ENCODE measurements around the gene RABGAP1L.

RABGAP1L gene

GRCh38 chr1:174764191-174764590 lies 604.9 kb downstream of the RABGAP1L start:
- TF ChIP-seq EZH2 (IDR thresholded peaks at IDR 0.05) (no peak), POLR2AphosphoS5 (IDR thresholded peaks at IDR 0.05; ENCODE audit: borderline replicate concordance, low read depth, low read length) (no peak), FOXP2 (optimal IDR thresholded peaks at IDR 0.05; ENCODE audit: control extremely low read depth, extremely low read length, insufficient read depth) (no peak)

DNA sequence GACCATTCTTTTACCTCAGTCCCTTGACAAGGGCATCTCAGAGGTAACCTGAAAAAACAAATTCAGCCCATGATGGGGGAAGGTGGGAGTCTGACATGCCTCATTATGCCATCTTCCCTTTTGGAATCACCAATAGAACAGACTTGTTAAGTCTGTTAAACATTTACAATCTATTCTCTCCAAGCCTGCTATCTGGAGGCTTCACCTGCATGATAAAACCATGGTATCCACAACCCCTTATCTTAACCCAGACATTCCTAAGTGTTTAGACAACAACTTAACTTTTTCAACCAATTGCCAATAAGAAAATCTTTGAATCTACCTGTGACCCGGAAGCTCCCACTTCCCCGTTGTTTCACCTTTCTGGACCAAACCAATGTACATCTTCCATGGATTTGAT lies 607.4 kb downstream of the RABGAP1L start:
- TF ChIP-seq EZH2 (IDR thresholded peaks at IDR 0.05) (no peak), POLR2AphosphoS5 (IDR thresholded peaks at IDR 0.05; ENCODE audit: borderline replicate concordance, low read depth, low read length) (no peak), FOXP2 (optimal IDR thresholded peaks at IDR 0.05; ENCODE audit: control extremely low read depth, extremely low read length, insufficient read depth) (no peak)
- Histone ChIP-seq H3K36me3 (ENCODE audit: insufficient read depth, low read length) (no peaks in the 10 kb centered on the region), H3K9me3 (ENCODE audit: low read depth, low read length) (no peaks in the 10 kb centered on the region), H3K9ac (ENCODE audit: insufficient read length) (no peak overlapping the region), H3K4me3 (no peak overlapping the region), H3K27ac (no peak overlapping the region)
- no peak for DNase-seq (ENCODE audit: low read depth, low spot score)

More at GRCh38 chr1:174764191-174764590, 604.9 kb downstream of the RABGAP1L start:
- H3K4me3 ChIP-seq: no peak overlapping the region
- no peaks in the 10 kb centered on the region for H3K9me3 ChIP-seq (ENCODE audit: low read depth, low read length)
- DNase-seq (ENCODE audit: low read depth, low spot score): no peak
- no peak overlapping the region for H3K27ac ChIP-seq
- no peak overlapping the region for H3K9ac ChIP-seq (ENCODE audit: insufficient read length)
- H3K36me3 ChIP-seq (ENCODE audit: insufficient read depth, low read length): no peaks in the 10 kb centered on the region

GRCh38 chr1:174768516-174768915 lies 609.2 kb downstream of the RABGAP1L start:
- H3K4me3 ChIP-seq: no peak overlapping the region
- H3K9ac ChIP-seq (ENCODE audit: insufficient read length): no peak overlapping the region
- no peak for DNase-seq (ENCODE audit: low read depth, low spot score)
- TF ChIP-seq POLR2AphosphoS5 (IDR thresholded peaks at IDR 0.05; ENCODE audit: borderline replicate concordance, low read depth, low read length): no peak
- TF ChIP-seq EZH2 (IDR thresholded peaks at IDR 0.05): no peak
- no peak for TF ChIP-seq FOXP2 (optimal IDR thresholded peaks at IDR 0.05; ENCODE audit: control extremely low read depth, extremely low read length, insufficient read depth)
- no peak overlapping the region for H3K27ac ChIP-seq
- H3K9me3 ChIP-seq (ENCODE audit: low read depth, low read length): no peaks in the 10 kb centered on the region
- no peaks in the 10 kb centered on the region for H3K36me3 ChIP-seq (ENCODE audit: insufficient read depth, low read length)

- Histone ChIP-seq H3K36me3 (ENCODE audit: insufficient read depth, low read length) (no peaks in the 10 kb centered on the region), H3K4me3 (no peak overlapping the region), H3K9me3 (ENCODE audit: low read depth, low read length) (no peaks in the 10 kb centered on the region), H3K27ac (no peak overlapping the region), H3K9ac (ENCODE audit: insufficient read length) (no peak overlapping the region)
- DNase-seq (ENCODE audit: low read depth, low spot score): no peak
- TF ChIP-seq POLR2AphosphoS5 (IDR thresholded peaks at IDR 0.05; ENCODE audit: borderline replicate concordance, low read depth, low read length) (no peak), FOXP2 (optimal IDR thresholded peaks at IDR 0.05; ENCODE audit: control extremely low read depth, extremely low read length, insufficient read depth) (no peak), EZH2 (IDR thresholded peaks at IDR 0.05) (no peak)
Observed at GRCh38 chr1:174768949-174769348, 609.6 kb downstream of the RABGAP1L start.

DNA sequence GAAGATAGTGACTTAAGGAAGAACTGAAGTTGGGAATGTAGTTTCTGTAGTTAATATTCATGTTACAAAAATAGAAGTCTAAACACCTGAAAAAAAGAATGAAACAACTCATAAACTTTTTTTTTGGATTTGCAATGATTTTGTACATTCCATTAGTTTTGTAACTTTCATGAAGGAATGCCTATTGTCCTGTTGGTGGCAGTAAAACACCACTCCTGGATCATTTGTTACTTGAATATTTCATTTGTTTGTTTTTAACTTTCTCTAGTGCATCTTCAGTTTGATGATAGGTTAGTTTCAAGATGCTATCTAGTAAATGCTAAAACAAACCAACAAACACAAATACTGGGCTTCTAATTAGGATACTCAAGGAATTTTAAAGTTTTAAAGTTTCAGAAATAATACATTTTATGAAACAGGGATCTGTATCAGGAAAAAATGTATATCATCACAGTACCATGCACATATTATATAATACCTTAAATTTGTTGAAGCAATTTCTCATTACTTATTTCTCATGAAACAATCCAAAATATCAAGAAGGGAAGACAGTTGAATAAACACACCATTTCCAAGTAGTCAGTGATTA lies 610.7 kb downstream of the RABGAP1L start:
- H3K4me3 ChIP-seq: no peak overlapping the region
- no peak overlapping the region for H3K9ac ChIP-seq (ENCODE audit: insufficient read length)
- H3K9me3 ChIP-seq (ENCODE audit: low read depth, low read length): no peaks in the 10 kb centered on the region
- no peaks in the 10 kb centered on the region for H3K36me3 ChIP-seq (ENCODE audit: insufficient read depth, low read length)
- TF ChIP-seq FOXP2 (optimal IDR thresholded peaks at IDR 0.05; ENCODE audit: control extremely low read depth, extremely low read length, insufficient read depth) (no peak), POLR2AphosphoS5 (IDR thresholded peaks at IDR 0.05; ENCODE audit: borderline replicate concordance, low read depth, low read length) (no peak), EZH2 (IDR thresholded peaks at IDR 0.05) (no peak)
- H3K27ac ChIP-seq: no peak overlapping the region
- DNase-seq (ENCODE audit: low read depth, low spot score): peak; percentile 18

DNA sequence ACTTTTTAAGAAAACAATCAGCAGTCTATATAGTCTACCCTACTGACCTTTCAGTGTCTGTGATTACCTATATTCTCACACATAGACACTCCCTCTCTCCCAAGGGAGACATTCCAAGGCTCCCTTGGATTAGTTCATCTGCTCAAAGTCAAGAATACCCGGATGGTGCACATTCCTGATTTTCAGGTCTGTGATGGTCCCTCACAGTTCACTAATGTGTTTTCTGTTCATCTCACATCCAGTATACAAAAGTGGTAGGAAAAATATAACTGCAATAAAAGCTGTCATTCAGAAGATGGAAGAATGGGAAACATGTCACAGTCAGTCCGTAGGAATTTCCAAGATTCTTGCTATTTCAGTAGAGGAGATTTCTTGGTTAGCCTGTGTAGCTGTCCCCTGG lies 616.3 kb downstream of the RABGAP1L start:
- Histone ChIP-seq H3K4me3 (no peak overlapping the region), H3K9me3 (ENCODE audit: low read depth, low read length) (no peaks in the 10 kb centered on the region), H3K27ac (no peak overlapping the region), H3K9ac (ENCODE audit: insufficient read length) (no peak overlapping the region), H3K36me3 (ENCODE audit: insufficient read depth, low read length) (no peaks in the 10 kb centered on the region)
- TF ChIP-seq FOXP2 (optimal IDR thresholded peaks at IDR 0.05; ENCODE audit: control extremely low read depth, extremely low read length, insufficient read depth) (no peak), EZH2 (IDR thresholded peaks at IDR 0.05) (no peak)
- DNase-seq (ENCODE audit: low read depth, low spot score): no peak

- H3K27ac ChIP-seq: no peak overlapping the region
- H3K9ac ChIP-seq (ENCODE audit: insufficient read length): no peak overlapping the region
- no peaks in the 10 kb centered on the region for H3K36me3 ChIP-seq (ENCODE audit: insufficient read depth, low read length)
- no peak overlapping the region for H3K4me3 ChIP-seq
- no peak for TF ChIP-seq FOXP2 (optimal IDR thresholded peaks at IDR 0.05; ENCODE audit: control extremely low read depth, extremely low read length, insufficient read depth)
- no peak for TF ChIP-seq POLR2AphosphoS5 (IDR thresholded peaks at IDR 0.05; ENCODE audit: borderline replicate concordance, low read depth, low read length)
- no peak for TF ChIP-seq EZH2 (IDR thresholded peaks at IDR 0.05)
- H3K9me3 ChIP-seq (ENCODE audit: low read depth, low read length): no peaks in the 10 kb centered on the region
- DNase-seq (ENCODE audit: low read depth, low spot score): no peak
Observed at GRCh38 chr1:174777262-174777661, 617.9 kb downstream of the RABGAP1L start.

GRCh38 chr1:174785510-174785909 lies 626.2 kb downstream of the RABGAP1L start:
- Histone ChIP-seq H3K9me3 (ENCODE audit: low read depth, low read length) (no peaks in the 10 kb centered on the region), H3K27ac (no peak overlapping the region), H3K36me3 (ENCODE audit: insufficient read depth, low read length) (no peaks in the 10 kb centered on the region), H3K4me3 (no peak overlapping the region), H3K9ac (ENCODE audit: insufficient read length) (no peak overlapping the region)
- no peak for DNase-seq (ENCODE audit: low read depth, low spot score)
- no peak for TF ChIP-seq EZH2 (IDR thresholded peaks at IDR 0.05)
- TF ChIP-seq FOXP2 (optimal IDR thresholded peaks at IDR 0.05; ENCODE audit: control extremely low read depth, extremely low read length, insufficient read depth): no peak

- H3K27ac ChIP-seq: no peak overlapping the region
- TF ChIP-seq EZH2 (IDR thresholded peaks at IDR 0.05): no peak
- no peak for TF ChIP-seq FOXP2 (optimal IDR thresholded peaks at IDR 0.05; ENCODE audit: control extremely low read depth, extremely low read length, insufficient read depth)
- no peaks in the 10 kb centered on the region for H3K36me3 ChIP-seq (ENCODE audit: insufficient read depth, low read length)
- no peak for DNase-seq (ENCODE audit: low read depth, low spot score)
- no peak overlapping the region for H3K4me3 ChIP-seq
- H3K9me3 ChIP-seq (ENCODE audit: low read depth, low read length): no peaks in the 10 kb centered on the region
- H3K9ac ChIP-seq (ENCODE audit: insufficient read length): no peak overlapping the region
Observed at GRCh38 chr1:174786358-174786757, 627.0 kb downstream of the RABGAP1L start.
